HCT116 (cell line): ENCODE data around the gene PIK3C3. TPM values are rescaled to one million over a fixed set of nuclear protein-coding genes. Genes with fewer than 3 reads are reported as not detected.

Experiments
- ATAC-seq: fragments of 200-7000 bp; cut with Tn5 transposase; 2 replicates; pipeline ENCODE4 v1.9.1; 2020; ENCODE audit warnings: mild to moderate bottlenecking, moderate library complexity
- BruUV-seq: library from RNA; stranded (reverse); fragments of 400-500 nt; replicated peaks from 2 replicates; lab custom pipeline; 2021; lab: Mats Ljungman, UMichigan
- CTCF ChIA-PET: fragments of 300-600 bp; sonication (Branson Sonifier 250); formaldehyde crosslinking; loops from one replicate; lab custom pipeline; 2021; ENCODE audit warnings: antibody characterized with exemption; lab: Charles Lee
- POLR2A ChIA-PET: fragments of 300-600, 350-600 bp; sonication (Branson Sonifier 250); formaldehyde crosslinking; loops from one replicate; lab custom pipeline; 2021; ENCODE audit warnings: antibody characterized with exemption; lab: Charles Lee
- RAD21 ChIA-PET, 2 experiments: fragments of 300-600 bp; sonication (Branson Sonifier 250); formaldehyde crosslinking; loops; one replicate each; lab custom pipeline; 2023; ENCODE audit warnings: low total read pairs in 2 of 2; ENCODE audit not compliant: uncharacterized antibody in 2 of 2, unreplicated experiment in 2 of 2, low non-redundant PET in 1 of 2; lab: Charles Lee
- DNase-seq: peaks from one replicate; pipeline ENCODE4 v3.0.0-alpha.2; 2010; ENCODE audit warnings: low read depth, low spot score
- H2AFZ ChIP-seq: fragments of 200-600 bp; shearing (Covaris generic), sonication (generic); 2 replicates; pipeline ENCODE4 v1.6.1; 2017; ENCODE audit warnings: low read depth, mixed run types, mixed read lengths, antibody characterized with exemption, low read length; ENCODE audit not compliant: poor library complexity, severe bottlenecking
- H3K27ac ChIP-seq: 2 replicates; pipeline ENCODE4 v1.5.1; 2012; ENCODE audit warnings: low read depth, low read length
- H3K27me3 ChIP-seq: fragments of 200-600 bp; sonication (generic); 2 replicates; pipeline ENCODE4 v1.6.1; 2016; ENCODE audit warnings: mixed run types, low read length, mixed read lengths; ENCODE audit not compliant: insufficient read depth
- H3K36me3 ChIP-seq, 2 experiments: fragments of 200-500 bp in 1 of 2; fragments of 200-600 bp in 1 of 2; sonication (Bioruptor generic) in 1 of 2; sonication (generic) in 1 of 2; 2 replicates each; pipeline versions ENCODE4 v1.5.1 to v1.6.1; 2014 to 2016; ENCODE audit warnings: low read length in 2 of 2, inconsistent platforms in 1 of 2, mixed read lengths in 1 of 2, mixed run types in 1 of 2; ENCODE audit not compliant: insufficient read depth in 2 of 2, control insufficient read depth in 1 of 2
- H3K4me1 ChIP-seq, 2 experiments: fragments of 200-600 bp in 1 of 2; sonication (generic) in 1 of 2; 2 replicates each; pipeline versions ENCODE4 v1.5.1 to v1.6.1; 2012 to 2017; ENCODE audit warnings: low read length in 2 of 2, inconsistent platforms in 1 of 2, mild to moderate bottlenecking in 1 of 2, mixed read lengths in 1 of 2, mixed run types in 1 of 2, moderate library complexity in 1 of 2; ENCODE audit not compliant: insufficient read depth in 2 of 2, control insufficient read depth in 1 of 2
- H3K4me2 ChIP-seq: fragments of 200-600 bp; sonication (generic); 2 replicates; pipeline ENCODE4 v1.6.1; 2017; ENCODE audit warnings: mixed run types, low read length, mixed read lengths
- H3K4me3 ChIP-seq, 2 experiments: fragments of 200-600 bp in 1 of 2; sonication (generic) in 1 of 2; replicated peaks in 1 of 2; 2 replicates each; pipeline ENCODE4 v1.5.1; 2011 to 2016; ENCODE audit warnings: low read length in 2 of 2, control low read depth in 1 of 2, low read depth in 1 of 2, mild to moderate bottlenecking in 1 of 2, mixed read lengths in 1 of 2, mixed run types in 1 of 2
- H3K79me2 ChIP-seq: fragments of 200-600 bp; sonication (generic); 2 replicates; pipeline ENCODE4 v1.6.1; 2017; ENCODE audit warnings: mild to moderate bottlenecking, mixed run types, low read length, moderate library complexity, mixed read lengths; ENCODE audit not compliant: insufficient read depth
- H3K9ac ChIP-seq: fragments of 200-600 bp; sonication (generic); 2 replicates; pipeline ENCODE4 v1.6.1; 2016; ENCODE audit warnings: low read length, mixed read lengths
- H3K9me2 ChIP-seq: fragments of 200-600 bp; sonication (generic), shearing (Covaris generic); 2 replicates; pipeline ENCODE4 v1.6.1; 2017; ENCODE audit warnings: mixed run types, mild to moderate bottlenecking, moderate library complexity; ENCODE audit not compliant: insufficient read depth
- H3K9me3 ChIP-seq, 2 experiments: fragments of 200-500 bp in 1 of 2; fragments of 200-600 bp in 1 of 2; sonication (Bioruptor generic) in 1 of 2; sonication (generic) in 1 of 2; 2 replicates each; pipeline ENCODE4 v1.6.1; 2014 to 2017; ENCODE audit warnings: low read length in 2 of 2, mixed read lengths in 2 of 2, inconsistent platforms in 1 of 2, low read depth in 1 of 2, mild to moderate bottlenecking in 1 of 2, mixed run types in 1 of 2, moderate library complexity in 1 of 2; ENCODE audit not compliant: control insufficient read depth in 1 of 2, insufficient read depth in 1 of 2
- H4K20me1 ChIP-seq: fragments of 200-600 bp; sonication (generic), shearing (Covaris generic); 2 replicates; pipeline ENCODE4 v1.6.1; 2017; ENCODE audit warnings: mixed run types, mild to moderate bottlenecking, moderate library complexity; ENCODE audit not compliant: insufficient read depth
- CBX3 ChIP-seq: IDR thresholded peaks from 2 replicates; pipeline ENCODE4 v1.6.1; 2012; ENCODE audit warnings: low read depth
- CEBPB ChIP-seq: IDR thresholded peaks from 2 replicates; pipeline ENCODE4 v1.6.1; 2012; ENCODE audit warnings: low read depth
- EGR1 ChIP-seq: IDR thresholded peaks from 2 replicates; pipeline ENCODE4 v1.6.1; 2012; ENCODE audit warnings: low read depth
- EZH2 ChIP-seq: fragments of 200-600 bp; sonication (generic); IDR thresholded peaks from 2 replicates; pipeline ENCODE4 v1.6.1; 2017; ENCODE audit warnings: antibody characterized with exemption, mixed run types
- EZH2phosphoT487 ChIP-seq: fragments of 200-600 bp; IDR thresholded peaks from 2 replicates; pipeline ENCODE4 v1.6.1; 2018; ENCODE audit warnings: antibody characterized with exemption, borderline replicate concordance
- POLR2A ChIP-seq: IDR thresholded peaks from 2 replicates; pipeline ENCODE4 v1.7.0; 2011; ENCODE audit warnings: borderline replicate concordance; ENCODE audit not compliant: insufficient read depth, insufficient read length; ENCODE audit errors: extremely low read depth
- RAD21 ChIP-seq: IDR thresholded peaks from 2 replicates; pipeline ENCODE4 v1.6.1; 2012; ENCODE audit warnings: low read depth, mild to moderate bottlenecking
- SIN3A ChIP-seq: IDR thresholded peaks from 2 replicates; pipeline ENCODE4 v1.6.1; 2012; ENCODE audit warnings: low read depth
- SP1 ChIP-seq: IDR thresholded peaks from 2 replicates; pipeline ENCODE4 v1.6.1; 2012; ENCODE audit warnings: low read depth
- TCF7L2 ChIP-seq: IDR thresholded peaks from 2 replicates; pipeline ENCODE4 v1.7.0; 2011; ENCODE audit warnings: borderline replicate concordance, inconsistent platforms; ENCODE audit not compliant: insufficient read depth, insufficient read length; ENCODE audit errors: extremely low read depth
- ZFX ChIP-seq: fragments of 450-650 bp; IDR thresholded peaks from 2 replicates; pipeline ENCODE4 v1.6.1; 2017
- ZNF274 ChIP-seq: fragments of 200-500 bp; sonication (Bioruptor generic); IDR thresholded peaks from 2 replicates; pipeline ENCODE4 v1.6.1; 2014; ENCODE audit warnings: mild to moderate bottlenecking, low read depth, low read length, inconsistent platforms
- intact Hi-C: fragments of 100-400 bp; cut with micrococcal nuclease; formaldehyde crosslinking; loops from 2 replicates; pipeline ENCODE4 v1.10.0; 2022
- total RNA-seq: library from RNA; stranded (reverse); gene quantifications from one replicate; pipeline ENCODE4 v1.2.1, GENCODE V29; 2021; ENCODE audit not compliant: unreplicated experiment
- TF ChIP-seq, protein P1 (sequence below): IDR thresholded peaks from 2 replicates; pipeline ENCODE4 v1.6.1; 2012; ENCODE audit warnings: low read depth
- TF ChIP-seq, protein P2 (sequence below): IDR thresholded peaks from 2 replicates; pipeline ENCODE4 v1.6.1; 2012
- TF ChIP-seq, protein P3 (sequence below), 3 experiments: fragments of 200-600 bp in 1 of 3; sonication (generic) in 1 of 3; IDR thresholded peaks in 2 of 3; conservative IDR thresholded peaks in 1 of 3; 2 replicates each; pipeline ENCODE4 v1.5.1; 2012 to 2017; ENCODE audit warnings: low read depth in 2 of 3, low read length in 2 of 3, antibody characterized with exemption in 1 of 3, borderline replicate concordance in 1 of 3, control low read depth in 1 of 3, mild to moderate bottlenecking in 1 of 3, mixed read lengths in 1 of 3, mixed run types in 1 of 3, moderate library complexity in 1 of 3; ENCODE audit not compliant: insufficient read depth in 1 of 3
- TF ChIP-seq, protein P4 (sequence below): IDR thresholded peaks from 2 replicates; pipeline ENCODE4 v1.6.1; 2012

Gene PIK3C3
- total RNA-seq, 1 experiment from 2014 or later = 40.4 TPM

DNA sequence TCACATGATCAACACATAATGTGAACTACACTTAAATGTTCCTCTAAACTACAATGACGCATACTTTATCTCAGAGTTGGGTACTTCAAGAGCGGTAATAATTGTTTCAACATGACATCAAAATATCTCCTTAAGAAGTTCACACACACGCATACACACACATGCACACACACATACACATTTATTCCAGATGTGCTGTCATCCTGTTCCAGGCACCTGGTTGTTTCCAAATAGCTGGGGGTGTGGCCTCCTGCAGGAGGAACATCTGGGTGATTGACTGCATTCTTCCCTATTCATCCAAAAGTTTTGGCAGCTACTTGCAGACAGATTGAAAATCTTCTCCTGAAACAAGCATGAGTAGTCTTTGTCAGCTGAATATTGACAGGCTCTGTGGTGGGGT lies 37.9 kb upstream of the PIK3C3 start:
- Histone ChIP-seq H3K9me3 (no peaks in the 10 kb centered on the region), H3K36me3 (no peaks in the 10 kb centered on the region), H3K4me1 (no peaks in the 10 kb centered on the region), H3K27ac (no peak overlapping the region), H2AFZ (no peak overlapping the region), H3K27me3 (peaks cover 29% of the 10 kb centered on the region), H3K4me3 (no peak overlapping the region), H4K20me1 (no peaks in the 10 kb centered on the region), H3K9ac (no peak overlapping the region), H3K79me2 (no peaks in the 10 kb centered on the region), H3K9me2 (no peaks in the 10 kb centered on the region), H3K4me2 (no peak overlapping the region)
- BruUV-seq = no TSS peak
- intact Hi-C loops = no loop called here
- no peak for ATAC-seq
- ChIA-PET RAD21 (no interaction called here), CTCF (no interaction called here), POLR2A (no interaction called here)
- no peak for DNase-seq
- no peak for TF ChIP-seq POLR2A

DNA sequence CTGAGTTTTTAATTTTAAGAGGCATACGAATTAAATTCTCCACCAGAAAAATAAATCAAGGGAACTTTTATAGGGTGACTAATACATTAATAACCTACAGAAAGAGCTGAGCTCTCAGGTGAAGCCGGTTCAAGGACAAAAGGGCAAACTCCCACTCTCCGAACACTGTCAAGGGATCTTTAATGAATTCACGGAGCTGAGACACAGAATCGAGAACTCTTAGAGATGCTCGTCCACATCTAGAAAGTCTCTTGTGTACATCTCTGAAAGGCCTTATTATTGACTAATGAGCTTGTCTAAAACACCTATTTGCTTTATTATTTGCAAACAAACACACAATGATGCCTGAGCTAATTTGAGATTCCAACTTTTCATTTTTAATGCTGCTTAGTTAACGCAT lies 33.3 kb upstream of the PIK3C3 start:
- Histone ChIP-seq H3K27ac (no peak overlapping the region), H3K79me2 (no peaks in the 10 kb centered on the region), H4K20me1 (no peaks in the 10 kb centered on the region), H3K4me3 (no peak overlapping the region), H3K9me2 (no peaks in the 10 kb centered on the region), H2AFZ (no peak overlapping the region), H3K9me3 (no peaks in the 10 kb centered on the region), H3K27me3 (peaks cover 14% of the 10 kb centered on the region), H3K36me3 (no peaks in the 10 kb centered on the region), H3K4me2 (no peak overlapping the region), H3K4me1 (no peaks in the 10 kb centered on the region), H3K9ac (no peak overlapping the region)
- ATAC-seq = no peak
- ChIA-PET RAD21 (no interaction called here), CTCF (no interaction called here), POLR2A (no interaction called here)
- intact Hi-C loops = no loop called here
- no TSS peak for BruUV-seq
- no peak for DNase-seq
- TF ChIP-seq TCF7L2 = no peak
- TF ChIP-seq, protein P1, sequence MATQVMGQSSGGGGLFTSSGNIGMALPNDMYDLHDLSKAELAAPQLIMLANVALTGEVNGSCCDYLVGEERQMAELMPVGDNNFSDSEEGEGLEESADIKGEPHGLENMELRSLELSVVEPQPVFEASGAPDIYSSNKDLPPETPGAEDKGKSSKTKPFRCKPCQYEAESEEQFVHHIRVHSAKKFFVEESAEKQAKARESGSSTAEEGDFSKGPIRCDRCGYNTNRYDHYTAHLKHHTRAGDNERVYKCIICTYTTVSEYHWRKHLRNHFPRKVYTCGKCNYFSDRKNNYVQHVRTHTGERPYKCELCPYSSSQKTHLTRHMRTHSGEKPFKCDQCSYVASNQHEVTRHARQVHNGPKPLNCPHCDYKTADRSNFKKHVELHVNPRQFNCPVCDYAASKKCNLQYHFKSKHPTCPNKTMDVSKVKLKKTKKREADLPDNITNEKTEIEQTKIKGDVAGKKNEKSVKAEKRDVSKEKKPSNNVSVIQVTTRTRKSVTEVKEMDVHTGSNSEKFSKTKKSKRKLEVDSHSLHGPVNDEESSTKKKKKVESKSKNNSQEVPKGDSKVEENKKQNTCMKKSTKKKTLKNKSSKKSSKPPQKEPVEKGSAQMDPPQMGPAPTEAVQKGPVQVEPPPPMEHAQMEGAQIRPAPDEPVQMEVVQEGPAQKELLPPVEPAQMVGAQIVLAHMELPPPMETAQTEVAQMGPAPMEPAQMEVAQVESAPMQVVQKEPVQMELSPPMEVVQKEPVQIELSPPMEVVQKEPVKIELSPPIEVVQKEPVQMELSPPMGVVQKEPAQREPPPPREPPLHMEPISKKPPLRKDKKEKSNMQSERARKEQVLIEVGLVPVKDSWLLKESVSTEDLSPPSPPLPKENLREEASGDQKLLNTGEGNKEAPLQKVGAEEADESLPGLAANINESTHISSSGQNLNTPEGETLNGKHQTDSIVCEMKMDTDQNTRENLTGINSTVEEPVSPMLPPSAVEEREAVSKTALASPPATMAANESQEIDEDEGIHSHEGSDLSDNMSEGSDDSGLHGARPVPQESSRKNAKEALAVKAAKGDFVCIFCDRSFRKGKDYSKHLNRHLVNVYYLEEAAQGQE = no peak
- no peak for TF ChIP-seq POLR2A
- TF ChIP-seq, protein P2, sequence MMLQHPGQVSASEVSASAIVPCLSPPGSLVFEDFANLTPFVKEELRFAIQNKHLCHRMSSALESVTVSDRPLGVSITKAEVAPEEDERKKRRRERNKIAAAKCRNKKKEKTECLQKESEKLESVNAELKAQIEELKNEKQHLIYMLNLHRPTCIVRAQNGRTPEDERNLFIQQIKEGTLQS = no peak
- no peak for TF ChIP-seq SIN3A
- no peak for TF ChIP-seq SP1
- TF ChIP-seq, protein P3, sequence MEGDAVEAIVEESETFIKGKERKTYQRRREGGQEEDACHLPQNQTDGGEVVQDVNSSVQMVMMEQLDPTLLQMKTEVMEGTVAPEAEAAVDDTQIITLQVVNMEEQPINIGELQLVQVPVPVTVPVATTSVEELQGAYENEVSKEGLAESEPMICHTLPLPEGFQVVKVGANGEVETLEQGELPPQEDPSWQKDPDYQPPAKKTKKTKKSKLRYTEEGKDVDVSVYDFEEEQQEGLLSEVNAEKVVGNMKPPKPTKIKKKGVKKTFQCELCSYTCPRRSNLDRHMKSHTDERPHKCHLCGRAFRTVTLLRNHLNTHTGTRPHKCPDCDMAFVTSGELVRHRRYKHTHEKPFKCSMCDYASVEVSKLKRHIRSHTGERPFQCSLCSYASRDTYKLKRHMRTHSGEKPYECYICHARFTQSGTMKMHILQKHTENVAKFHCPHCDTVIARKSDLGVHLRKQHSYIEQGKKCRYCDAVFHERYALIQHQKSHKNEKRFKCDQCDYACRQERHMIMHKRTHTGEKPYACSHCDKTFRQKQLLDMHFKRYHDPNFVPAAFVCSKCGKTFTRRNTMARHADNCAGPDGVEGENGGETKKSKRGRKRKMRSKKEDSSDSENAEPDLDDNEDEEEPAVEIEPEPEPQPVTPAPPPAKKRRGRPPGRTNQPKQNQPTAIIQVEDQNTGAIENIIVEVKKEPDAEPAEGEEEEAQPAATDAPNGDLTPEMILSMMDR (IDR thresholded peaks at IDR 0.05 in 2 of 3, conservative IDR thresholded peaks at IDR 0.05 in 1 of 3; ENCODE audit: borderline replicate concordance in 1 of 3, insufficient read depth in 1 of 3, low read depth in 2 of 3, low read length in 2 of 3) = no peak
- no peak for TF ChIP-seq ZFX
- no peak for TF ChIP-seq EGR1
- TF ChIP-seq ZNF274 = no peak
- TF ChIP-seq, protein P4, sequence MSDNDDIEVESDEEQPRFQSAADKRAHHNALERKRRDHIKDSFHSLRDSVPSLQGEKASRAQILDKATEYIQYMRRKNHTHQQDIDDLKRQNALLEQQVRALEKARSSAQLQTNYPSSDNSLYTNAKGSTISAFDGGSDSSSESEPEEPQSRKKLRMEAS = no peak
- no peak for TF ChIP-seq EZH2
- no peak for TF ChIP-seq EZH2phosphoT487
- TF ChIP-seq CBX3 = no peak
- TF ChIP-seq CEBPB = no peak
- TF ChIP-seq RAD21 = no peak
